Gastrocnemius medialis (tissue), 4 donors: ENCODE measurements around the gene S100A7A.

ENCODE experiments used
- POLR2A ChIP-seq, 2 donors: fragments of 450-650 bp; IDR thresholded peaks; one replicate each; pipeline ENCODE4 v1.6.1; 2017; ENCODE audit warnings: antibody characterized with exemption in 2 of 2, mild to moderate bottlenecking in 2 of 2, moderate library complexity in 2 of 2
- TF ChIP-seq, protein P1 (sequence below), 5 experiments: fragments of 450-650 bp in 3 of 5; fragments of 200-600 bp in 2 of 5; sonication (generic) in 2 of 5; IDR thresholded peaks in 4 of 5; conservative IDR thresholded peaks in 1 of 5; 1 replicate in 4 of 5; 2 replicates in 1 of 5; pipeline ENCODE4 v1.5.1; 2016 to 2019; ENCODE audit warnings: antibody characterized with exemption in 5 of 5, mild to moderate bottlenecking in 3 of 5, moderate library complexity in 3 of 5

- TF ChIP-seq, protein P1, sequence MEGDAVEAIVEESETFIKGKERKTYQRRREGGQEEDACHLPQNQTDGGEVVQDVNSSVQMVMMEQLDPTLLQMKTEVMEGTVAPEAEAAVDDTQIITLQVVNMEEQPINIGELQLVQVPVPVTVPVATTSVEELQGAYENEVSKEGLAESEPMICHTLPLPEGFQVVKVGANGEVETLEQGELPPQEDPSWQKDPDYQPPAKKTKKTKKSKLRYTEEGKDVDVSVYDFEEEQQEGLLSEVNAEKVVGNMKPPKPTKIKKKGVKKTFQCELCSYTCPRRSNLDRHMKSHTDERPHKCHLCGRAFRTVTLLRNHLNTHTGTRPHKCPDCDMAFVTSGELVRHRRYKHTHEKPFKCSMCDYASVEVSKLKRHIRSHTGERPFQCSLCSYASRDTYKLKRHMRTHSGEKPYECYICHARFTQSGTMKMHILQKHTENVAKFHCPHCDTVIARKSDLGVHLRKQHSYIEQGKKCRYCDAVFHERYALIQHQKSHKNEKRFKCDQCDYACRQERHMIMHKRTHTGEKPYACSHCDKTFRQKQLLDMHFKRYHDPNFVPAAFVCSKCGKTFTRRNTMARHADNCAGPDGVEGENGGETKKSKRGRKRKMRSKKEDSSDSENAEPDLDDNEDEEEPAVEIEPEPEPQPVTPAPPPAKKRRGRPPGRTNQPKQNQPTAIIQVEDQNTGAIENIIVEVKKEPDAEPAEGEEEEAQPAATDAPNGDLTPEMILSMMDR (IDR thresholded peaks at IDR 0.05 in 4 of 5, conservative IDR thresholded peaks at IDR 0.05 in 1 of 5) = no peak
- TF ChIP-seq POLR2A (IDR thresholded peaks at IDR 0.05) = no peak
Observed at GRCh38 chr1:153397051-153397923, 19.0 kb upstream of the S100A7A start.
